ENCODE measurements around the gene CCDC102A.

DNA sequence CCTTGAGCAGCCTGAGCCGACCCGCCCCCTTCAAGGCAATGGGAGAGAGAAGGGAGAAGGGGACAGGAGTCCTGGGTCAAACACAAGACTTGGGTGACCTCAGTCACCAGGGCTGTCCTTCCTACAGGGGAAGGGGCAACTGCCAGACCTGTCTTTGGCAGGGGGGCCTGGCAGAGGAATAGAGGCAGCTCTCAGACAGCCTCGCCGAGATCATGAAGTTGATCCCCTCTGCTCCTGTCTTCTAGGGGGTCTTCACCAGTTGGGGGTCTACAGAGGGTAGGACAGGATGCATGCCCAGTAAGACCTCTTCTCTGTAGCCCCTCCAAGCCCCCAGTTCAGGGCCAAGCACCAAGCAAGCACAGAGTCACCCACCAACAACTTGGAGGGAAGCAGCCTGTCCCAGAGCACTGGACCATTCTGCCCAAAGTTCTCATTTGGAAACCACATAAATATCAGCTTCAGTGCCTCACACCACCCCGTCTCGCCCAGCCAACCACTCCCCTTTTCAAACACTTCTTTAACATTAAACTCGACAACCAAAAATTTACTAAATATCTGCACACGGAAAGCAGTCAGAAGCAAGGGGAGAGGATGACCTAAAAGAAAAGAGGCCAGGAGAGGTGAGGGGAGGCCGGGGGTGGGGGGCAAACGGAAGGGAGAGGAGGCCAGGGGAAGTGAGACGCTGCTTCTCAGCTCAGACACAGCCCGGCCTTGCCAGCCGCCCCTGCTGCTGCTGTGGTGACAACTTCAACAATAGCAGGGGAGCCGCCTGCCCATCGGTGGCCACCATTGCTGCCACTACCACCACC lies 57.8 kb downstream of the CCDC102A start:
- no peak for TF ChIP-seq POLR2A (IDR thresholded peaks at IDR 0.05)
- TF ChIP-seq, protein P1, sequence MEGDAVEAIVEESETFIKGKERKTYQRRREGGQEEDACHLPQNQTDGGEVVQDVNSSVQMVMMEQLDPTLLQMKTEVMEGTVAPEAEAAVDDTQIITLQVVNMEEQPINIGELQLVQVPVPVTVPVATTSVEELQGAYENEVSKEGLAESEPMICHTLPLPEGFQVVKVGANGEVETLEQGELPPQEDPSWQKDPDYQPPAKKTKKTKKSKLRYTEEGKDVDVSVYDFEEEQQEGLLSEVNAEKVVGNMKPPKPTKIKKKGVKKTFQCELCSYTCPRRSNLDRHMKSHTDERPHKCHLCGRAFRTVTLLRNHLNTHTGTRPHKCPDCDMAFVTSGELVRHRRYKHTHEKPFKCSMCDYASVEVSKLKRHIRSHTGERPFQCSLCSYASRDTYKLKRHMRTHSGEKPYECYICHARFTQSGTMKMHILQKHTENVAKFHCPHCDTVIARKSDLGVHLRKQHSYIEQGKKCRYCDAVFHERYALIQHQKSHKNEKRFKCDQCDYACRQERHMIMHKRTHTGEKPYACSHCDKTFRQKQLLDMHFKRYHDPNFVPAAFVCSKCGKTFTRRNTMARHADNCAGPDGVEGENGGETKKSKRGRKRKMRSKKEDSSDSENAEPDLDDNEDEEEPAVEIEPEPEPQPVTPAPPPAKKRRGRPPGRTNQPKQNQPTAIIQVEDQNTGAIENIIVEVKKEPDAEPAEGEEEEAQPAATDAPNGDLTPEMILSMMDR (IDR thresholded peaks at IDR 0.05): no peak

All from body of pancreas (tissue), 4 donors.